SU-DHL-6 (cell line): ENCODE results near the gene UBE2O.

ENCODE experiments used
- H2AFZ ChIP-seq: fragments of 200-600 bp; sonication (generic); 2 replicates; pipeline ENCODE4 v1.6.1; 2014; ENCODE audit warnings: low read depth, mild to moderate bottlenecking, moderate library complexity, mixed read lengths, antibody characterized with exemption, low read length; ENCODE audit not compliant: severe bottlenecking
- H3F3A ChIP-seq: fragments of 200-600 bp; shearing (Covaris generic); 2 replicates; pipeline ENCODE4 v1.6.0; 2016; ENCODE audit warnings: antibody characterized with exemption, mild to moderate bottlenecking; ENCODE audit not compliant: insufficient read depth
- H3K27ac ChIP-seq: fragments of 200-600 bp; sonication (generic); 2 replicates; pipeline ENCODE4 v1.5.1; 2016; ENCODE audit warnings: low read depth, mild to moderate bottlenecking, low read length, moderate library complexity, mixed read lengths
- H3K27me3 ChIP-seq: fragments of 200-600 bp; sonication (generic), shearing (Covaris generic); 2 replicates; pipeline ENCODE4 v1.6.0; 2014; ENCODE audit warnings: mild to moderate bottlenecking, low read length
- H3K36me3 ChIP-seq: fragments of 200-600 bp; sonication (generic); 2 replicates; pipeline ENCODE4 v1.6.1; 2014; ENCODE audit warnings: mild to moderate bottlenecking, low read length, mixed read lengths
- H3K4me2 ChIP-seq: fragments of 300-600, 200-600 bp; shearing (Covaris generic), sonication (generic); 2 replicates; pipeline ENCODE4 v1.6.0; 2014; ENCODE audit warnings: low read length, low read depth, mild to moderate bottlenecking; ENCODE audit not compliant: poor library complexity, severe bottlenecking
- H3K4me3 ChIP-seq: fragments of 200-600 bp; sonication (generic); 2 replicates; pipeline ENCODE4 v1.5.1; 2014; ENCODE audit warnings: antibody characterized with exemption, low read length, mild to moderate bottlenecking, mixed read lengths; ENCODE audit not compliant: insufficient read depth, poor library complexity, severe bottlenecking
- H3K79me2 ChIP-seq: fragments of 200-600 bp; sonication (generic); 2 replicates; pipeline ENCODE4 v1.6.1; 2014; ENCODE audit warnings: mild to moderate bottlenecking, low read length, moderate library complexity; ENCODE audit not compliant: insufficient read depth
- H3K9ac ChIP-seq: fragments of 200-600 bp; sonication (generic); 2 replicates; pipeline ENCODE4 v1.7.0; 2014; ENCODE audit warnings: mild to moderate bottlenecking, low read length
- H3K9me2 ChIP-seq: fragments of 200-600 bp; sonication (generic); replicated peaks from 2 replicates; pipeline ENCODE4 v1.6.1; 2014; ENCODE audit warnings: low read length; ENCODE audit not compliant: insufficient read depth
- H3K9me3 ChIP-seq: fragments of 200-600 bp; sonication (generic); 2 replicates; pipeline ENCODE4 v1.6.1; 2014; ENCODE audit warnings: low read length, mixed read lengths; ENCODE audit not compliant: insufficient read depth
- H4K20me1 ChIP-seq: fragments of 200-600 bp; sonication (generic); 2 replicates; pipeline ENCODE4 v1.6.1; 2014; ENCODE audit warnings: low read depth, mild to moderate bottlenecking, antibody characterized with exemption, low read length, moderate library complexity, mixed read lengths
- EZH2phosphoT487 ChIP-seq: fragments of 200-600 bp; sonication (generic), shearing (Covaris generic); conservative IDR thresholded peaks from 2 replicates; pipeline ENCODE4 v1.6.1; 2018; ENCODE audit warnings: mild to moderate bottlenecking, antibody characterized with exemption, low read length, moderate library complexity, mixed read lengths
- TF ChIP-seq, protein P1 (sequence below): fragments of 200-600 bp; sonication (generic); IDR thresholded peaks from one replicate; pipeline ENCODE4 v1.5.1; 2017; ENCODE audit warnings: antibody characterized with exemption, mild to moderate bottlenecking, low read length, moderate library complexity; ENCODE audit not compliant: insufficient read depth, poor library complexity, severe bottlenecking

The UBE2O gene

DNA sequence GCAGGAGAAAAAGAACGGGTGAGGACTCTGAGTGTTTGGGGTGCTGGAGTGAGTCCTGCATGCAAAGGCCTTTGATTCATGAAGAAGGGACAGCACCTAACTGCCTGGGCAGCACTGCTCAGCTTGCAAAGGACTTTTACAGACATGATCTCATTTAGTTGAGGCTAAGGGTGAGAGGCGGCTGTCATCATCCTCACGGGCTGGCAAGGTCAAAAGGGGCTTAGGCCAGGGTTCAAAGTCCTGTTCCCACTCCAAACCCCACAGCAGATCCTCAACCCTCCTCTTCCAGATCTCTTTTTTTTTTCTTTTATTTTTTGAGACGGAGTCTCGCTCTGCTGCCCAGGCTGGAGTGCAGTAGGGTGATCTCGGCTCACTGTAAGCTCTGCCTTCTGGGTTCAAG lies 43.5 kb upstream of the UBE2O start:
- Histone ChIP-seq H3K27ac (peak overlapping the region; percentile 28; the same call in 1 of the 2 replicates), H3K9me3 (no peaks in the 10 kb centered on the region), H3K4me2 (no peak overlapping the region), H3K79me2 (peaks cover 35% of the 10 kb centered on the region), H3K9me2 (no peaks in the 10 kb centered on the region), H4K20me1 (no peaks in the 10 kb centered on the region), H3K9ac (no peak overlapping the region), H3K27me3 (no peaks in the 10 kb centered on the region), H2AFZ (no peak overlapping the region), H3K36me3 (no peaks in the 10 kb centered on the region), H3K4me3 (no peak overlapping the region), H3F3A (peaks cover 29% of the 10 kb centered on the region)
- TF ChIP-seq, protein P1, sequence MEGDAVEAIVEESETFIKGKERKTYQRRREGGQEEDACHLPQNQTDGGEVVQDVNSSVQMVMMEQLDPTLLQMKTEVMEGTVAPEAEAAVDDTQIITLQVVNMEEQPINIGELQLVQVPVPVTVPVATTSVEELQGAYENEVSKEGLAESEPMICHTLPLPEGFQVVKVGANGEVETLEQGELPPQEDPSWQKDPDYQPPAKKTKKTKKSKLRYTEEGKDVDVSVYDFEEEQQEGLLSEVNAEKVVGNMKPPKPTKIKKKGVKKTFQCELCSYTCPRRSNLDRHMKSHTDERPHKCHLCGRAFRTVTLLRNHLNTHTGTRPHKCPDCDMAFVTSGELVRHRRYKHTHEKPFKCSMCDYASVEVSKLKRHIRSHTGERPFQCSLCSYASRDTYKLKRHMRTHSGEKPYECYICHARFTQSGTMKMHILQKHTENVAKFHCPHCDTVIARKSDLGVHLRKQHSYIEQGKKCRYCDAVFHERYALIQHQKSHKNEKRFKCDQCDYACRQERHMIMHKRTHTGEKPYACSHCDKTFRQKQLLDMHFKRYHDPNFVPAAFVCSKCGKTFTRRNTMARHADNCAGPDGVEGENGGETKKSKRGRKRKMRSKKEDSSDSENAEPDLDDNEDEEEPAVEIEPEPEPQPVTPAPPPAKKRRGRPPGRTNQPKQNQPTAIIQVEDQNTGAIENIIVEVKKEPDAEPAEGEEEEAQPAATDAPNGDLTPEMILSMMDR: no peak
- no peak for TF ChIP-seq EZH2phosphoT487

DNA sequence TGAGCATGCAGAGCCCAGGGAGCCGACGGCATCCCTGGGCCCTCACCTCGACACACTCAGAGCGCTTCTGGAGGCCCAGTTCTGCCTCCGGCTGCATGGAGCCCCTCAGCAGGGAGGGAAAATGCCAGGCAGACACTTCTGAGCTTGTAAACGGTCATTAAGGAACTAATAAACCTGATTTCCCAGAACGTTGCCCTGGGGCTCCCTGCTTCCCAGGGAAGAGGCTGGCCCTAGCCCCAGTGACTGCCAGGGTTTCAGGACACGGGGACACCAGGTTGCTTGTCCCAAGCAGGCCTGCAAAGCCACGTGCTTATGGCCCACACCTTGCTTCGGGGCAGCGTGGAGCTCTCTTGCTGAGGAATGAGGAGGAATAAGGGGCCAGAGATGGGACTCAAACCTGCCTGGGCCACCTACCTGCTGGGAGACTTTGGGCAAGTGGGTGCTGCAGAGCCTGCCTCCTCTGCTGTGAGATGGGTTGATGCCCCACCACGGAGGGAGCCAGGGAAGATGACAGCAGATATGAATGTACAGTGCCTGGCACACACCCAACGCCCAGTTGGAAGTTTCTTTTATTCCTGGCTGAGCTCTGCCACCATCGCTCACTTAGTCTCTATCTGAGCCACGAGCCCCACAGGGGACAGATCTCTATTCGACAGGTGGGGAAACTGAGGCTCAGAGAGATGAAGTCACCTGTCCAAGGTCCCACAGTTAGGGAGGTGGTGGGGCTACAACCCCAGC lies 42.9 kb upstream of the UBE2O start:
- H3K4me2 ChIP-seq: no peak overlapping the region
- no peaks in the 10 kb centered on the region for H3K9me3 ChIP-seq
- no peaks in the 10 kb centered on the region for H3K27me3 ChIP-seq
- no peak overlapping the region for H3K9ac ChIP-seq
- H3F3A ChIP-seq: peaks cover 30% of the 10 kb centered on the region
- no peaks in the 10 kb centered on the region for H3K9me2 ChIP-seq
- H3K36me3 ChIP-seq: no peaks in the 10 kb centered on the region
- no peak overlapping the region for H3K4me3 ChIP-seq
- no peak overlapping the region for H2AFZ ChIP-seq
- H4K20me1 ChIP-seq: no peaks in the 10 kb centered on the region
- TF ChIP-seq, protein P1: no peak
- TF ChIP-seq EZH2phosphoT487: no peak
- peaks cover 32% of the 10 kb centered on the region for H3K79me2 ChIP-seq
- peak overlapping the region; percentile 53 for H3K27ac ChIP-seq

DNA sequence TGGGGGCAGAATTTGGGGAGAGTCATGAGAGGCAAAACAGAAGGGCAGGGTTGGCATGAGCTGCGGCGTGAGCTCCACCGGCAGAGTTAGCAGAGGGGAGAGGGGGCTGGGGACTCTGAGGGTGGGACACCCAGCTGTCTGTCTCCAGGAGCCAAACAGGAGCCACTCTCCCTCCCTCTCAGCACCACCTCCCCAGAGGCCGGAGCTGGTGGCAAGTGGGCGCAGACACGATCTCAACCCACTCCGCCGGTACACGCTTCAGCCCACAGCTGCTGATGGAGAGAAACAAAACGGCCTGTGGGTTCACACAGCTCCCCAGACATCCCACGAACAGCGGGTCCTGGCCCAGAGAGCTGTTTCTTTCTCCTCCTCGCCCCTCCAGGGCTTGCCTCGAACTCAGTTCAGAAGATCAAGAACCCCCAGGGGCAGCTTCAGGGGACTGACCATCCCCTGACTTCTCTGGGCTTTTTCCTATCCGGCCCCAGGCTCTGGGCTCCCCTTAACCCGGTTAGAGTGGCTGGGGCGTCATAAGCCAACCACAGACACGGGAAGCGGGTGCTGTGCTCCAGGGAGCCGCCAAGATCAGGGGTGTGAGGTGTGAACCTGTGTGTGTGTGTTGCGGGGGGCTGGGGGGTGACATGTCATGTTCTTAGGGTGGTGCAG lies 40.7 kb upstream of the UBE2O start:
- Histone ChIP-seq H4K20me1 (no peaks in the 10 kb centered on the region), H3F3A (peaks cover 30% of the 10 kb centered on the region), H3K4me3 (peak overlapping the region; percentile 12), H3K9me2 (no peaks in the 10 kb centered on the region), H3K27ac (peak overlapping the region; percentile 90), H3K9ac (peak overlapping the region; percentile 60), H3K4me2 (peak overlapping the region; percentile 59), H2AFZ (no peak overlapping the region), H3K36me3 (no peaks in the 10 kb centered on the region), H3K79me2 (peaks cover 13% of the 10 kb centered on the region), H3K9me3 (no peaks in the 10 kb centered on the region), H3K27me3 (no peaks in the 10 kb centered on the region)
- TF ChIP-seq EZH2phosphoT487: no peak
- TF ChIP-seq, protein P1: no peak
